Measurements from ENCODE around the gene BAHCC1.
"Not testable (repeated sequence)": the region's sequence is repeated elsewhere in the genome, so short reads cannot be mapped to it uniquely, and the experiment has no call there.

BAHCC1 gene

GRCh38 chr17:81394921-81395599 is at the start of gene BAHCC1:
TSS of gene BAHCC1 (plus strand) at chr17:81395457. CDS start at chr17:81399740, 4,283 bp downstream.
- peak; percentile 100 for DNase-seq (ENCODE audit: low spot score)

DNA sequence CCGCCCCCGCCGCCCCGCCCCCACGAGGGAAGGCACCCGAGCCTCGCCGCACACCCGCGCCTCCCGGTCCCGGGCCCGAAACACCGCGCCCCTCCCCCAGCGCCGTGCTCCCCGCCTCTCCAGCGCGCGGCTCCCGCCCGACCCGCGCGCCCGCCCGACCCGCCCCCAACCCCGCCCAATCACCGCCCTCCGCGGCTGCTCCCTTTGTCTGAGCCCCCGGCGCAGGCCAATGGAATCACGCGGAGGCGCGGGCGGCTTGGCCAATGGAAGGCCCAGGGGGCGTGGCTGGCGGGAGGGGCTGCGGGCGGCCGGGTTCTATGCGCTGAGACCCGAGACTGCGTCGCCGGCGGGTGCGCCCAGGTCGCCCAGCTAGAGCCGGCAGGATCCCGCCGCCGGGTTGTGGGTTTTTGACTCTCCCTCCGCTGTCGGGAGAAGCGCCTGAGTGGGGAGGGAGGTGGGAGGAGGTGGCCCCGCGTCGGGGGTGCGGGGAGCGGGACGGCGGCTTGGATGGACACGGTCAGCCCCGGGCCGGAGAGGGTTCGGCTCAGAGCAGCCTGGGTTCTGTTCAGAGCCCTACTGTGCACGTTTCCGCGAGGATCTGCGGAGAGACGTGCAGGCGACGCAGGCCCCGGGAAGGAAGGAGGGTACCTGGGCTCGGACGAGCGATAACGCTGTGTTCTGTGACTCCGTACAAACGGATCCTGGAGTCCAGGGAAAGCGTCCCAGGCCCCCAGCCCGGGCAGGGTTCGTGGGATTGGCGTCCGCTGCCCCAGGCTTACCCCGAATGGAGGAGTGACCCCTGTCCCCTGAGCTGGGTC is 49.0 kb upstream of the BAHCC1 start:
- peak; percentile 97 for DNase-seq (ENCODE audit: low spot score)

GRCh38 chr17:81346908-81347349 is 48.3 kb upstream of the BAHCC1 start:
- no peak for DNase-seq (ENCODE audit: low spot score)

DNA sequence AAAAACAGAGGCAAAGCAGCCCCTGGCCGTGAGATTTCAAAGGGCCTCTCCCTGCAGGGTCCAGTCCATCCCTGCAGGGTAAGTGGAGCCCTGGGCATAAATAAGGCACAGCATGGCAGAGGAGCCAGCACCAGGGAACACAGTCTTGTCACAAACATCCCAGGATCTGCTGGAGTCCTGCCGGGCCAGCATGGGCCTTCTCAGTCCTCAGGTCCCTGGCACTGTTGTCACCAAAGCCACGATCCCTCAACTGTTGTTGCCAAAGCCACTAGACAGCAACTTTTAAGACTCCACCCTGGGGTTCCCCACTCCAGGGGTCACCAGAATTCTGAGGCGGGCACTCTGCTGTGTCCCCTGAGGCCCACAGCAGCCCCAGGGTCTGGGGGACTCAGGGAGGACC is 47.8 kb upstream of the BAHCC1 start:
- DNase-seq (ENCODE audit: low spot score): no peak

GRCh38 chr17:81348097-81349055 is 46.9 kb upstream of the BAHCC1 start:
- no peak for DNase-seq (ENCODE audit: low spot score)

GRCh38 chr17:81349397-81350319 is 45.6 kb upstream of the BAHCC1 start:
- DNase-seq (ENCODE audit: low spot score): no peak

GRCh38 chr17:81350320-81350890 is 44.9 kb upstream of the BAHCC1 start:
- DNase-seq (ENCODE audit: low spot score): no peak

GRCh38 chr17:81351329-81352052 is 43.8 kb upstream of the BAHCC1 start:
- not testable (repeated sequence) for DNase-seq (ENCODE audit: low spot score)

- DNase-seq (ENCODE audit: low spot score): not testable (repeated sequence)
Measured at GRCh38 chr17:81352056-81352455, 43.2 kb upstream of the BAHCC1 start.

GRCh38 chr17:81354252-81354953 is 40.9 kb upstream of the BAHCC1 start:
- DNase-seq (ENCODE audit: low spot score): no peak

DNA sequence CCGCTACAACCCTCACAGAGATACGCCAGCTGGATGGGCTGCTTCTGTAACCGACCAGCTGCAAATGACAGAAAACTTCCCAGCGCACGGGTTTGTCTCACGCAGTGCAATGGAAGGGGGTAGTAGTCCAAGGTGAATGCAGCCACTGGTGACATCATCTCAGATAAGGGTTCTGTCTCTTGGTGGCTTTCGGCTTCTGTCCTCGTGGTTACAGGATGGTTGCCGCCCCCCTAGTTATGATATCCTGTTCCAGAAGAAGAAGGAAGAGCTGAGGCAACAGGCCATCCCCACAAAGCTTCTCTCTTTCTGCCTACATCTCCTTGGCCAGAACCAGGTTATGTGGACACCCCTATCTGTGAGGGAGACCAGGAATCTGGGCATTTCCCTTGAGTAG is 40.3 kb upstream of the BAHCC1 start:
- no peak for DNase-seq (ENCODE audit: low spot score)

GRCh38 chr17:81359218-81359617 is 36.0 kb upstream of the BAHCC1 start:
- DNase-seq (ENCODE audit: low spot score): no peak

DNA sequence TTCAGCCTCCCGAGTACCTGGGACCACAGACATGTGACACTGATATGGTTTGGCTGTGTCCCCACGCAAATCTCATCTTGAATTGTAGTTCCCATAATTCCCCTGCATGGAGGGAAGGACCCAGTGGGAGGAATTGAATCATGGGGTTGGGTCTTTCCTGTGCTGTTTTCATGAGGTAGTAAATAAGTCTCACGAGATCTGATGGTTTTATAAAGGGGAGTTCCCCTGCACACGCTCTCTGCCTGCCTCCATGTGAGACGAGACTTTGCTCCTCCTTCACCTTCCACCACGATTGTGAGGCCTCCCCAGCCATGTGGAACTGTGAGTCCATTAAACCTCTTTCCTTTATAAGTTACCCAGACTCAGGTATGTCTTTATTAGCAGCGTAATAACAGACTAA is 33.3 kb upstream of the BAHCC1 start:
- not testable (repeated sequence) for DNase-seq (ENCODE audit: low spot score)

- no peak for DNase-seq (ENCODE audit: low spot score)
Measured at GRCh38 chr17:81364278-81365147, 30.7 kb upstream of the BAHCC1 start.

GRCh38 chr17:81365148-81365600 is 30.1 kb upstream of the BAHCC1 start:
- no peak for DNase-seq (ENCODE audit: low spot score)

- DNase-seq (ENCODE audit: low spot score): no peak
Measured at GRCh38 chr17:81365601-81366585, 29.4 kb upstream of the BAHCC1 start.

DNA sequence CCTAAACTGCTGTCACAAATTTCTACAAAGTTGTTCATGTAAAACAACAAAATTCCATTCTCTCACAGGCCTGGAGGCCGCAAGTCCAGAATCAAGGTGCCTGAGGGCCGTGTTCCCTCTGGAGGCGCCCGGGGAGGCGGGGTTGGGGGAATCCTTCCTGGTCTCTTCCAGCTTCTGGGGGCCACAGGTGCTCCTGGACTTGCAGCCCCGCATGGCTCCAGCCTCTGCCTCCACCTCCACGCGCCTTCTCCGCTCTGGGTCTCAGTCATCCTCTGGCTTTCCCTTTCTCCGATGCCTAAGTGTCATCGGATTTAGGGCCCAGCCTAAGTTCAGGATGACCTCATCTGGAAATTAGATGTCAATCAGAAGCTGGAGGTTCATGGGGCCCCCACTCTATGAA is 28.6 kb upstream of the BAHCC1 start:
- no peak for DNase-seq (ENCODE audit: low spot score)

Data from cerebellar cortex (tissue), 1 donor.